Measurements from ENCODE around the gene XPNPEP1.

DNA sequence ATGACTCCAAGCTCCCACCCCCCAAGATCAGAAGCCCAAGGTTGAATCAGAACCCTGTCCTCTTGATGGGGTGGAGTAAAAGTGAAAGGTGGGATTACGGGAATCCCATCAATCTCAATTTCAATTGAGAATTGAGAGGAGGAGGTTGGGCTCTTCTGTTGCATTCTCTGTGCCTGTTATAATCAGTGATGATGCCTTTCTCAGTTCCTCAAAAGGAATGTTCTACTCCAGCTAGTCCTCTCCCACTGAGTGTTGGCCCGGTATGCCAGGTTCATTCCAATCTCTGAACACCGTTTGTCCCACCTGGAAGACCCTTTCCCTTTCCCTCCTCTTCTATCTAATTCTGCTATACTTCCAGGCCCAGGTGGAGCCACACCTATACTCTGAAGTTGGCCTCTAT is 17.2 kb upstream of the XPNPEP1 start:
- TF ChIP-seq, protein P1, sequence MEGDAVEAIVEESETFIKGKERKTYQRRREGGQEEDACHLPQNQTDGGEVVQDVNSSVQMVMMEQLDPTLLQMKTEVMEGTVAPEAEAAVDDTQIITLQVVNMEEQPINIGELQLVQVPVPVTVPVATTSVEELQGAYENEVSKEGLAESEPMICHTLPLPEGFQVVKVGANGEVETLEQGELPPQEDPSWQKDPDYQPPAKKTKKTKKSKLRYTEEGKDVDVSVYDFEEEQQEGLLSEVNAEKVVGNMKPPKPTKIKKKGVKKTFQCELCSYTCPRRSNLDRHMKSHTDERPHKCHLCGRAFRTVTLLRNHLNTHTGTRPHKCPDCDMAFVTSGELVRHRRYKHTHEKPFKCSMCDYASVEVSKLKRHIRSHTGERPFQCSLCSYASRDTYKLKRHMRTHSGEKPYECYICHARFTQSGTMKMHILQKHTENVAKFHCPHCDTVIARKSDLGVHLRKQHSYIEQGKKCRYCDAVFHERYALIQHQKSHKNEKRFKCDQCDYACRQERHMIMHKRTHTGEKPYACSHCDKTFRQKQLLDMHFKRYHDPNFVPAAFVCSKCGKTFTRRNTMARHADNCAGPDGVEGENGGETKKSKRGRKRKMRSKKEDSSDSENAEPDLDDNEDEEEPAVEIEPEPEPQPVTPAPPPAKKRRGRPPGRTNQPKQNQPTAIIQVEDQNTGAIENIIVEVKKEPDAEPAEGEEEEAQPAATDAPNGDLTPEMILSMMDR (IDR thresholded peaks at IDR 0.05) = no peak
- no peak for TF ChIP-seq POLR2A (IDR thresholded peaks at IDR 0.05)
